NCI-H2227 (cell line): ENCODE data around the gene SPO11.

ENCODE experiments used
- DNase-seq: peaks from one replicate; lab custom pipeline; 2025; ENCODE audit not compliant: unreplicated experiment; lab: John Stamatoyannopoulos, UW

SPO11 gene, protein sequence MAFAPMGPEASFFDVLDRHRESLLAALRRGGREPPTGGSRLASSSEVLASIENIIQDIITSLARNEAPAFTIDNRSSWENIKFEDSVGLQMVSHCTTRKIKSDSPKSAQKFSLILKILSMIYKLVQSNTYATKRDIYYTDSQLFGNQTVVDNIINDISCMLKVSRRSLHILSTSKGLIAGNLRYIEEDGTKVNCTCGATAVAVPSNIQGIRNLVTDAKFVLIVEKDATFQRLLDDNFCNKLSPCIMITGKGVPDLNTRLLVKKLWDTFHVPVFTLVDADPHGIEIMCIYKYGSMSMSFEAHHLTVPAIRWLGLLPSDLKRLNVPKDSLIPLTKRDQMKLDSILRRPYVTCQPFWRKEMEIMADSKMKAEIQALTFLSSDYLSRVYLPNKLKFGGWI

DNA sequence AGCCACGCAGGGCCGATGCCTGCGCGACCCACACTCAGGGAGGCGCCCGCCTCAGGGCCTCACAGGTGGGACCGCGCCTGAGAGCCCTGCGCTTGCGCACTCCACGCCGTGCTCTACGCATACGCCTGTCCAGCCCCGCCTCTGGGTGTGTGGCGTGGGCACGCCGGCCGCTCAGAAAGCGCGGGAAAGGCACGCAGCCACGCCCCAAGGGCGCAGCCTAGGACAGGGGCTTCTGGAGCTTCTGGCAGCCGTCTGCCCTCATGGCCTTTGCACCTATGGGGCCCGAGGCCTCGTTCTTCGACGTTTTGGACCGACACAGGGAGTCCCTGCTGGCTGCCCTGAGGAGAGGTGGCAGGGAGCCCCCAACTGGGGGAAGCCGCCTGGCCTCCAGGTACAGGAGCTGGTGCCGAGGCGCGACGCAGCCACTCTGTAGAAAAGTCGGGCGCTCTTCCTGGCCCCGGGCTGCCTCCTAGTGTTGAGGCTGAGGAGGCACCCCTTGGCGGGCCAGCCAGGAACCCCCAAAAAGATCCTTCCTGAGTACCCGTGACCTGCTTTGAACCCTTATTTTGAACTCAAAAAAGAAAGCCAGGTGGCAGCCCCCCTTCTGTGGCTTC lies at the start of gene SPO11:
Gene SPO11 (plus strand): TSS at position 196 of the 614 bp plus-strand sequence. CDS start 65 bp downstream, at position 261.
- DNase-seq = peak; percentile 62

DNA sequence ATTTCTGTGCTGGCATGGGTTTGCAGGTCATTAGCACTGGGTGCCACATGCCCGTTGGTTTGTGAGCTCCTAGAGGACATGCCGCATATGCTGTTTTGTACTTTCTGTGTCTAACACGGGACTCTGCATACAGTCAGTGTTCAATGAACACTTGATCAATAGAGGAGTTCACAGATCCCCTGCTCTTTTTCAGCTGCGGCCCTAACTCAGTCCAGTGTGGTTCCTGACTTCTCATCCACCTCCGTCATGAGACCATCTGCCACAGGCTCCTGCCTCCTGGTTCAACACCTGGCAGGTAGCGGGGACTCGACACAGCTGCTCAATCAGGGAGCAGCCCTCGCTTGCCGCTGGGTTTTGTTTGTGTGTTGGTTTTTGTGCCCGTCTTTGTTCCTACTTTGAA lies 49.4 kb upstream of the SPO11 start:
- DNase-seq = no peak

DNA sequence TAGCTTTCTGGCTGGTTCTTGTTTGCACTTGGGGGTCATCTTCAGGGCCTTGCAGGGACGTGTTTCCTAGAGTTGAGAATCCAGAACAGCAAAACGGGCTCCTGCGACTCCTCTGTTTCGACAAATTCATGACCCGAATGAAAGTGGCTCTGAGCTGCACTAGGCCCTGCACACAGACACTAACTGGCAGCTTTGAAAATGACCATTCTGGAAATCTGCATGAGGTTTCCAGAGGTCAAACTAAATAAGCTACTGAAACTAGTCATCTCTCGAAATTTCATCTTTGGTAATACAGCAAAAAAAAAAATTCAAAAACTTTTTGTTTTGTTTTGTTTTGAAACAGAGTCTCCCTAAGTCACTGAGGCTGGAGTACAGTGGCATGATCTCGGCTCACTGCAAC lies 47.7 kb upstream of the SPO11 start:
- no peak for DNase-seq

DNA sequence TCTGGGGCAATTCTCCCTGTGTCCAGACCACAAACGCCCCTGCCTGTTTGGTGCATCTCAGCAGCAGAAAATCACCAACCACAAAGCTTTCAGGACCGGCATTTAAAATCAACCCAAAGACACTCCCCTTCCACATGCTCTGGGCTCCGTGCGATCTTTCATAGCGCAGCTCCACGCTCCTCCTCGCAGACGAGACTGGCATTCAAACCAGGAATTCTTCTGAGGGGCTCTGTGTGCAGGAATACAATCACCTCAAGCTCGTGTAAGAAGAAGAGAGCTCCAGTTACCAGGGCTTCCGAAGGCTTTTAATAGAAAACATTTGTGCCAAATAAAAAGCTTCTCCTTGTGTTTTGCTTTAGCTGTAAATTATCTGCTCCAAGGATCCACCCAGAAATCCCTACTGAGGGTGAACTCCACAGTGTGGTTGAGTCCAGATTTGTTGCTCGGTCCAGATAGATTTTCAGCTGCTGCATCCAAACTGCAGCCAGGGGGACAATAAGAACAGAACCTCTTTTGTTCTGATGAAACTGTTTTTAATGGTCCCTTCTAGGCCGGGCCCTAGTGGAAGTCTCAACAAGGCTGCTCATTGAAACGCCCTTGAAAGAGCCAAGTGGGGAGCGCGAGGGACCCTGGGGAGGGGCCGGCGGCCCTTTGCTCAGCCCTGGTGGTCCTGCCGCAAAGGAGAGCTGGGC lies 46.8 kb upstream of the SPO11 start:
- no peak for DNase-seq

DNA sequence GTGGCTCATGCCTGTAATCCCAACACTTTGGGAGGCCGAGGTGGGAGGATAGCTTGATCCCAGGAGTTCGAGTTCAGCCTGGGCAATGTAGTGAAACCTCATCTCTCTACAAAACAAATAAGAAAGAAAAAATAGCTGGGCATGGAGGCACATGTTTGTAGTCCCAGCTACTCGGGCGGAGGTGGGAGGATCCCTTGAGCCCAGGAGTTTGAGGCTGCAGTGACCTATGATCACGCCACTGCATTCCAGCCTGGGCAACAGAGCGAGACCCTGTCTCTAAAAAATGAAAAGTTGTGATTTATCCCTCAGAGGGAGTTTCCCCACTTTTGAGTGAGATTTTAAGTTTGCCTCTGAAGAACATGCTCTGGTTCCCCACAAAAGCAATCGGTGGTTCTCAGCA lies 45.7 kb upstream of the SPO11 start:
- no peak for DNase-seq

DNA sequence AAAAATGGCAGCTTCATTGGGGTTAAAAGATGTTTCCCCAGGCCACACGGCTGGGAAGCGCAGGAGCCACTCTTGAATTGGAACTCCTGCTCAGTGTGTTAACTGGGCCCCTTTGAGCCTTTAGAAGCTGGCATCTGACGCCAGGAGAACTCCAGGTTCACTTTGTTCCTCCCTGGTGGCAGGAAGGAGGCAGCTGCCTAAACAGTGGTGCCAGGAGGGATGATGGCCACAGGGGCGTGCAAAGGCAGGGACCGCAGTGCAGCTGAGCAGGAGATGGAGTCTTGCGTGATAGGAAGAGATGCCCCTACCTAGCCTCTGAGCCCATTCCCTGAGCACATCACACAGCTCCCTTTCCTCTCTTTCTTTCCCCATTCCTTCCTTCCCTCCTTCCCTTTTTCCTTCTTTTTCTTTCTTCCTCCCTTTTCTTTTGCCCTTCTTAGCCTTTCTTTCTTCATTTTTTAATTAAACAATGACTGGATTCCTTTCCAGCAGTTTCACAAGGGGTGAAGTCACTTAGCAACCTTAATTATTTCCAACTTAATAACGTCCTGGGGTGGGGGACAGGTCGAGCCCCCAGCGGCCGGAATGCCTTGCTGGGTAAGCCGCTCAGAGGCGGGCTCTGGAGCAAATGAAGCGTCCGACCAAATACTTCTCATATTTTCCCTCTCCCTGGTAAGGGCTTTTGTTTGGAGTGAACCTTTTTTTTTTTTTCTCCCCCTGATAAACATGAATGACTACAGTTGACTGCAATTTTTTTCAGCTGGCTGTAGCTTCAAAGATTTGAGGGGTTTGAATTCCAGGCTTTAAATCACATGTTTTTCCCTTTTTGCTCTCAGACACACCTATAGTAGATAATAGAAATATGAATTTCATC lies 42.4 kb upstream of the SPO11 start:
- DNase-seq = no peak

DNA sequence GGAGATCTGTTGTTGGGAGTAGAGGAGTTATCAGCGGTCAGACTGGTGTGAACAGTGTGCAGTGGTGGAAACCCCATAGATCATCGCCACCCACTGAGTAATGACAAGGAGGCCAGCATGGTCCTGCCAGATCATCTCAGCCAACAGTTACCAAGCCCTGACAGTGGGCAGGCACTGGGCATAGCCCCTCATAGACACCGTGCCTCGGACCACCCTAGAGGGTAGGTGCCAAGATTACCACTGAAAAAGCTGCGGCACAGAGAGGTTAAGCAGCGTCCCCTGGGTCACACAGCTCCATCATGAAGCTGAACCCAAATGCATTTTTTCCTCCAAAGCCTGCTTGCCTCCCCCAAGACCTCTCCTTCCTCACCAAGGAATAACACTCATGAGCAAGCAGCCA lies 41.7 kb upstream of the SPO11 start:
- no peak for DNase-seq

DNA sequence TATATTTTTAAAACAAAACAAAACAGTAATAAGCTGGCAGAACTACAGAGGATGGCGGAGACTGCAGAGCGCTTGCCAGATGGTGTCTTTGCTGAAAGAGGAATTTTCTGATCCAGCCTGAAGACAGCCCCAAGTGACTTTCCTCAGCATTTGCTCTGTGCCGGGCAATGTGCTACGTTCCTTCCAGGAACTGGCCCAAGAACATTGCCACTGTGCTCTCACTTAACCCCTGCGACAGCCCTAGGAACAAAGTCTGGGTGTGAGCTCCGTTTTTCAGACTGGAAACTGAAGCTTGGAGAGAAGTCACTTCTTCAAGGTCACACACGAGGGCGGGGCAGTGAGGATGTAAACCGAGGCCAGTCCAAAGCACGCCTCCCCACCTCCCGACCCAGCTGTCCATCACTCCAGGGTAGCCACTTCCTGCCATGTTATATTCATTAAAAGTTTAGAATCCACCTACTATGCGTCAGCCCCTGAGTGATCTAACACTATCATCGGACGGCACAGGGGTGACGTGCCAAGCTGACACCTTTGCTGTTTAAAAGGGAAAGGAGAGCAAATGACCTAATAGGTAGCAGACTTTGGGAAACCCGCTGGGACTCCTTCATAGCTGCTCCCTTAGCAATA lies 40.8 kb upstream of the SPO11 start:
- DNase-seq = no peak

DNA sequence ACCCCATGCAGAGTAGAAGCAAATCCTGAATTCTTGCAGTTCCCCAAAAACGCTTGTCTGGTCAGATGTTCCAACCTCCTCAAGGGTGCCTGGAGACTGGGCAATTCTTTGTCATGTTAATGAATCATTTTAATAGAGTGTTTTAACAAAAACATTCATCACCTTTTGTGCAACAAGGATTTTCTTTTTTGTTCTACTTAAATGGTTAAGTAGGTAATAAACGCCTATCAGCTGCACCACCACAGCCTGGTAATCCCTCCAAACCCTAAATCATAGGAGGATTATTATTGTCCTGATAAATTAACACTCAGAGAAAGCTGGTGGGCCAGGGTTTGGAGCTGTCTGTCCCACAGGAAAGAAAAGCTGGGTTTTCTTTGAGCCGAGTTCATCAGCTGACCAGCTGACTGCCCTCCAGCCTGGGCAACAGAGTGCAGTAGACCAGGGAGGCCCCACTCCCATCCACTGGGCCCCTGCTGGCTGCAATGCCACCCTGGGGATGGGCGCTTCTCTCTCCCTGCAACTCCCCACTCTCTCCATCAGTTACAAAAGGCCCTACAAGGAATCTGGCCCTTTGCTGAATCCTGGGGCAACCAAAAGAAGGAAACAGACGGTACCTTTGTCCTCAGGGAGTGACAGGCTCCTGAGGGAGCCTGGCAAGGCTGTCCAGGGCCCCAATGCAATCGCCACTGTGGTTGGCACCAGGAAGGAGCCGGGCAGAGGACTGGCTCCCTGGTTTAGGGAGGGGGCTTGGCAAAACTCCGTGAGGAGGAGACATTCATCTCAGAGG lies 40.0 kb upstream of the SPO11 start:
- DNase-seq = no peak

DNA sequence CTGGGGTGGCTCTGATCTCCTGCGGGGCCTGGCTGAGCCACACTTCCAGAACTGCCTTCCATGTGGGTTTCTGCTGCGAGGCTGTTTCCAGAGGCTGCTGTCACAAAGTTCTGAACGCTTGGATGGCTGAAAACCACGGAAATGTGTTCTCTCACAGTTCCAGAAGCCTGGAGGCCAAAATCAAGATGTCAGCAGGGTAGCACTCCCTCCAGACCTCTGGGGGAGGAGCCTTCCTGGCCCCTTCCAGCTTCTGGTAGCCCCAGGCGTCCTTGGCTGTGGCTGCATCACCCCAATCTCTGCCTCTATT lies 39.5 kb upstream of the SPO11 start:
- DNase-seq = no peak

DNA sequence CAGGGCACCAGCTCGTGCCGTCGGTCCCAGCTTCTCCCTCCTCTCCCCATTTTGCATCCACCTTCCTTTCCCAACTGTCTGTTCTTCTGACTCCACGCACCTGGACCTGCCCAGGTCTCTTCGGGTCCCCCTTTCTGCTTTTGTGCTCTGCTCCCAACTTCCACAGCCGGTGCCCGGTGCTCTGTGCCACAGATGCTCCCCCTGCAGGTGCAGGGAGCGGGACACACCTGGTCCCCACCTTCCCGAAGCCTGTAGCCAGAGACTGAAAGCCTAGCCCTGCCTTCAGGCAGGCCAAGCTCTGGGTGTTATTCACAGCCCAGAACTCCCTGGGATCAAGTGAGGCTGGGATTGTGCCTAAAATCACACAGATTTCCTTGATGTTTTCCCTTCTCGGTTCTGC lies 38.6 kb upstream of the SPO11 start:
- DNase-seq = no peak

DNA sequence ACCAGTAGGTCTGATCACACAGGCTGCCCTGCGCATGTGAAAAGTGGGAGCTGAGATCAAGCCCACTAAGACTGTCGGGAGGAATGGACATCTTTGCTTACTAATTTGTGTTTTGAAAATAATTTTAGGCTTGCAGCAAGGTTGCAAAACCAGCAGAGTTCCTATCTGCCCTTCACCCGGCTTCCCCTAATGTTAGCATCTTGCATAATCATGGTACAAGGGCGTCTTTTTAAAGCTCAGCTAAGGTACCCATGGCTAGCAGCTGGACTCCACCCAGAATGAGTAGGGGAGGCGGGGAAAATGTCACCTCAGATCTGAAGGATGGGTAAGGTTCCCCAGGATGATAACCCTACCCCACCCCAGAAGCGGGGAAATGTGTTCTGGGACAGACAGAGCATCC lies 37.9 kb upstream of the SPO11 start:
- DNase-seq = no peak

DNA sequence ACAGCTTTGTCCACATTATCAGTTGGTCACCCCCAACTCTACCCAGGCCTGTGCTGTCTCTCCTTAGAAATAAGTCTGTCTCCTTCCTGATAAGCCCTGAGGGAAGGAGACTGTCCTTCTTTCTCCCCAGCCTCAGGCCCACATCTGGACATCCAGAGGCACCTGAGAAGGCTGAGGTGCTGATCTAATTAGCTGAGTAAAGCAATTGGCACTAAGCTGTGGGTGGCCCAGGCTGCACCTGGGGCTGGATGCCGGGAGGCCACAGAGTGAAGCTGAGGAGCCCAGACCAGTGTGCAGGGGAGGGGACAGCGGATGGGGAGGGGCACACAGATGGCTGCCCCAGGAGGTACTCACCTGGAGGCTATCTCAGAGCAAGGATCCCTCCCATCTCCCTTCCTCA lies 37.0 kb upstream of the SPO11 start:
- DNase-seq = no peak

DNA sequence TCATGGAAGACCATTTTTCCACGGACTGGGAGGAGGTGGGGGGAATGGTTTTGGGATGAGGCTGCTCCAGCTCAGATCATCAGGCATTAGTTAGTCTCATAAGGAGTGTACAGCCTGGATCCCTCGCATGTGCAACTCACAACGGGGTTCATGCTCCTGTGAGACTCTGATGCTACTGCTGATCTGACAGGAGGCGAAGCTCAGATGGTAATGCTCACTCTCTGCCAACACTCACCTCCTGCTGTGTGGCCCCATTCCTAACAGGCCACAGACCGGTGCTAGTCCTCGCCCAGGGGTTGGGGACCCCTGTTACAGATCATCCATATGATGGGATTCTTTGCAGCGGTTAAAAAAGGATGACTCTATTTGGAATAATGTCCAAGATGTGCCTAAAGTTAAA lies 35.6 kb upstream of the SPO11 start:
- no peak for DNase-seq

DNA sequence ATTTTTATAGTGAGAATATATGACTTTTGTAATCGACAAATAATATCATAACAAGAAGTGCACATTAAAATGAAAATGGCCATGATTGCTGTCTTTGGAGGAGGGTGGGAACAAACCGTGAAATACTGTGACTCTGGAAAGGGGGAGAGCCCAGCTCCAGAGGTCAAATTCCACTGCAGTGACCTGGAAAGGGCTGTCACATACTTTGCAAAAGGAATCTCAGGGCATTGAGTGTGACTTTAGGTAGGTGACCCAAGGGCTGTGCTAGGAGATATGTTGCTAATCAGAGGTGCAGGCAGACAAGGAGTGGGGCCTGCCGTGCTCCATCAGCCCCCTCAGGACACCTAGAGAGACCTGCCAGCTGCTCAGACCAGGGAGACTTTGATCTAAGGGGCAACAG lies 35.1 kb upstream of the SPO11 start:
- no peak for DNase-seq

DNA sequence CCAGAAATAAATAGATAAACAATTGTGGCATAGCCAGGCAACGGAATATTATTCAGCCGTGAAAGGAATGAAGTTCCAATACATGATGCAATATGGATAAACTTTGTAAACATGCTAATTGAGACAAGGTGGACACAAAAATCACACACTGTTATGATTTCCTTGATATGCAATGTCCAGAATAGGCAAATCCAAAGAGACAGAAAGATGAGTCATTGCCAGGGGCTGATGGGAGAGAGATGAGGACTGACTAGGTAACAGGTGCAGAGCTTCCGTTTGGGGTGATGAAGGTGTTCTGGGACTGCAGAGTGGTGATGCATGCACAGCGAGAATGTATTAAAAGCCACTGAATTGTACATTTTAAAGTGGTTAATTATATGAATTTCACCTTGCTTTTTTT lies 31.1 kb upstream of the SPO11 start:
- no peak for DNase-seq

DNA sequence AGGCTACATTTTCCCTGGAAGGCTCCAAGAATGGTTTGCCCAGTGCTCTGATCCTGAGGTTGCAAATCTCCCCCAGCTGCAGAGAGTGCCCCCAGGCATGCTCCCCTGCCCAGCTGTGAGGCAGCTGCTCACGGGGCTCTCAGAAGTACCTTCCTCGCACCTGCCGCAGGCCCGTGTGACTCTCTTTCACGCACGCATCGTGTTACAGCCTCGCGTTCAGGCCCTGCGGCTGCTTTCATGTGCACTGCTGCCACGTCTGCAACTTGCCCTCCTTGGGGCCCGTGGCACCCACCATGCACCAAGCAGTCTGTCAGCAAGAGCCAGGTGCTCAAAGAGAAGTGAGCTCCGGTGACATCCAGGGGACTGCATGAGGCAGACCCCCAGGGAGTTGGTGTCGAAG lies 28.6 kb upstream of the SPO11 start:
- DNase-seq = no peak

DNA sequence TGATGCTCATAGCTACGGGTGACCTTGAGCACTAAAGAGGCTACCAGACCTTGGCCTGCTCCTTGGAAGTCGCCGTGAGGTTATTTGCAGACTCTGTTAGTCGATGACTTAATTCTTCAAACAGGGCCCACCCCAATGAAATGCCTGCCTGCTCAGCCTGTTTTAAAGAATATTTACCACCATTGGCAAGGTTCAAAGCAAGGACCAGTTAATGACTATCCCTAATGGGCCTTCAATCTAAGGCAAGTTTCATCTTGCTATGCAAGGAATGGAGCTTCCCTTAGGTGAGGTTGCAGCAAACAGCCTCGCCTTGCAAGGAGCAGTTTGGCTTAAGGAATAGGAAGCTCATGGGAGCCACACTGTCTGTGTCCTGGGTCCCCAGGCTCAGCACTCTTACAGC lies 22.9 kb upstream of the SPO11 start:
- DNase-seq = no peak

DNA sequence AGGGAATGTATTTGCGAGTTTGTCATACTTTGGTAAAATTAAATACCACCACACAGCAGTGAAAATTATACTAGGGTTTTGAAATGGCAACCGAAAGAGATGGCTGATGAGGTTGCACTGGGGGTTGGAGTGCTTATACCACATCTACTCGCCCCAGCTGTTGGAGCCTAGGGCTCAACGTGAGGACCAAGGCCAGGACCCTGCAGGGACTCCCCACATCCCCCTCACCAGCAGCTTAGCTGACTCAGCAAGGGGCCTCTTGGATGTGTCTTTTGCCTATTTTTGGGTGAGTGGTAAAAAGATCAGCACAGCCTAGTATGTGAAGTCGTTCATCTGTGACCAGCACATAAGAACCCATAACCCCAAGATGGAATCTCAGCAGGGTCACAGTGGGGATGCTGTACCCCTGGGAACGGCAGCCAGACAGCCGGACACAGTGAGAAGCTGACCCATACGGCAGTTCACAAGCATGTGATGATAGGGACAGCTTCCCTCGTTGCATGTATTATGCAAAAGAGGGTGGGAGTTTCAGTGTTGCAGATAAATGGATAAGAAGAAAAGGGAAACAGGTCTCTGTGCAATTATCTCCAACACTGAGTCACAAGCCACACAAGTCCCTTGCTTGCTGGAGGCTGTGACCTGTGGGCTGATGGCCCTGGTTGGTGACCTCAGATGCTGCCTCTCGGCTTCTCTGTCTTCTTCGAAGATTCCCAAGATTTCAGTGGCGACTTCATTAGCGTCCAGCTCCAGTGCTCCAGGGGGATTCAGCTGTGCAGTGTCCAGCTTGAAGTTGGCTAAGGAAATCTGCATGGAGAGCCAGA lies 20.9 kb upstream of the SPO11 start:
- DNase-seq = no peak
